HG03103 (cell line): ENCODE data around the gene IARS2.

ENCODE experiments used
- ATAC-seq: cut with Tn5 transposase; IDR thresholded peaks from one replicate; pipeline ENCODE4 v1.9.1; 2021; ENCODE audit warnings: low read depth; ENCODE audit not compliant: unreplicated experiment

The IARS2 gene

GRCh38 chr1:220094016-220094911, at the start of gene IARS2:
IARS2 (plus strand) TSS chr1:220094132; CDS start chr1:220094217, 85 bp downstream.
- ATAC-seq: peak; percentile 55

GRCh38 chr1:220044678-220045355, 49.1 kb upstream of the IARS2 start:
- ATAC-seq: no peak

- no peak for ATAC-seq
Measured at GRCh38 chr1:220045356-220046051, 48.4 kb upstream of the IARS2 start.

GRCh38 chr1:220046052-220046930, 47.6 kb upstream of the IARS2 start, which contains the start of gene EPRS1:
EPRS1 (minus strand) TSS chr1:220046505; CDS start chr1:220046388, 117 bp downstream.
- peak; percentile 98 for ATAC-seq

- ATAC-seq: no peak
Measured at GRCh38 chr1:220056374-220056773, 37.6 kb upstream of the IARS2 start.

- no peak for ATAC-seq
Measured at GRCh38 chr1:220060876-220061275, 33.1 kb upstream of the IARS2 start.

GRCh38 chr1:220062629-220063028, 31.3 kb upstream of the IARS2 start:
- ATAC-seq: no peak

- no peak for ATAC-seq
Measured at GRCh38 chr1:220067269-220068204, 26.4 kb upstream of the IARS2 start.

- no peak for ATAC-seq
Measured at GRCh38 chr1:220076861-220077762, 16.8 kb upstream of the IARS2 start.

- no peak for ATAC-seq
Measured at GRCh38 chr1:220077887-220078286, 16.0 kb upstream of the IARS2 start.

GRCh38 chr1:220084460-220084859, 9.5 kb upstream of the IARS2 start:
- ATAC-seq: no peak

- ATAC-seq: peak; percentile 42
Measured at GRCh38 chr1:220086261-220086686, 7.7 kb upstream of the IARS2 start.

- peak; percentile 45 for ATAC-seq
Measured at GRCh38 chr1:220089650-220090556, 4.0 kb upstream of the IARS2 start, which contains the start of gene BPNT1. BPNT1 (minus strand) TSS chr1:220089788; CDS start chr1:220079846, 9,942 bp downstream.

- no peak for ATAC-seq
Measured at GRCh38 chr1:220092694-220093093, 1.2 kb upstream of the IARS2 start.

- ATAC-seq: peak; percentile 5
Measured at GRCh38 chr1:220093361-220094015, 444 bp upstream of the IARS2 start.

- ATAC-seq: no peak
Measured at GRCh38 chr1:220099826-220100225, 5.9 kb downstream of the IARS2 start.
